ENCODE measurements around the gene NUFIP1. TPM values are rescaled to one million over a fixed set of nuclear protein-coding genes. Genes with fewer than 3 reads are reported as not detected.

NUFIP1 gene
- polyA plus RNA-seq, 1 donor, result 7.2 TPM

Other genes starting within 250 kb of the NUFIP1 start
- 29.2 TPM for gene GPALPP1, start 67 bp upstream of the NUFIP1 start, polyA plus RNA-seq (ENCODE audit: insufficient read length)
- 17.4 TPM for gene GTF2F2, start 131.0 kb upstream of the NUFIP1 start, polyA plus RNA-seq (ENCODE audit: insufficient read length)
- not detected for gene KCTD4, start 211.6 kb upstream of the NUFIP1 start, polyA plus RNA-seq (ENCODE audit: insufficient read length)

All from forelimb muscle (tissue), 1 donor.